LNCAP (cell line): ENCODE data around the gene PLAAT5.

Experiments used
- TF ChIP-seq, protein P1 (sequence below): fragments of 450-650 bp; IDR thresholded peaks from 2 replicates; pipeline ENCODE4 v1.5.1; 2017; ENCODE audit warnings: mild to moderate bottlenecking

Gene PLAAT5

DNA sequence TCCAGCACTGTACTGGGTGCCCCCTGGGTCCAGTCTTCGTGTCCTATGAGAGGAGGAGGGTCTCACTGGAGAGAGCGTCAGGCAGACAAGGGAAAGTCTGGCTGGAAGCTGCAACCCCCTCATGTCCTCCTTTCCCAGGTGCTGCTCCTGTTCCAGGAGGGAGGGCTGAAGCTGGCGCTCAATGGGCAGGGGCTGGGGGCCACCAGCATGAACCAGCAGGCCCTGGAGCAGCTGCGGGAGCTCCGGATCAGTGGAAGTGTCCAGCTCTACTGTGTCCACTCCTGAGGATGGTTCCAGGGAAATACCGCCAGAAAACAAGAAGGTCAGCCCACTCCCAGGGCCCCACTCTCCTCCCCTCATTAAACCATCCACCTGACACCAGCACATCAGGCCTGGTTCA, 25.1 kb upstream of the PLAAT5 start:
- TF ChIP-seq, protein P1, sequence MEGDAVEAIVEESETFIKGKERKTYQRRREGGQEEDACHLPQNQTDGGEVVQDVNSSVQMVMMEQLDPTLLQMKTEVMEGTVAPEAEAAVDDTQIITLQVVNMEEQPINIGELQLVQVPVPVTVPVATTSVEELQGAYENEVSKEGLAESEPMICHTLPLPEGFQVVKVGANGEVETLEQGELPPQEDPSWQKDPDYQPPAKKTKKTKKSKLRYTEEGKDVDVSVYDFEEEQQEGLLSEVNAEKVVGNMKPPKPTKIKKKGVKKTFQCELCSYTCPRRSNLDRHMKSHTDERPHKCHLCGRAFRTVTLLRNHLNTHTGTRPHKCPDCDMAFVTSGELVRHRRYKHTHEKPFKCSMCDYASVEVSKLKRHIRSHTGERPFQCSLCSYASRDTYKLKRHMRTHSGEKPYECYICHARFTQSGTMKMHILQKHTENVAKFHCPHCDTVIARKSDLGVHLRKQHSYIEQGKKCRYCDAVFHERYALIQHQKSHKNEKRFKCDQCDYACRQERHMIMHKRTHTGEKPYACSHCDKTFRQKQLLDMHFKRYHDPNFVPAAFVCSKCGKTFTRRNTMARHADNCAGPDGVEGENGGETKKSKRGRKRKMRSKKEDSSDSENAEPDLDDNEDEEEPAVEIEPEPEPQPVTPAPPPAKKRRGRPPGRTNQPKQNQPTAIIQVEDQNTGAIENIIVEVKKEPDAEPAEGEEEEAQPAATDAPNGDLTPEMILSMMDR, result no peak

DNA sequence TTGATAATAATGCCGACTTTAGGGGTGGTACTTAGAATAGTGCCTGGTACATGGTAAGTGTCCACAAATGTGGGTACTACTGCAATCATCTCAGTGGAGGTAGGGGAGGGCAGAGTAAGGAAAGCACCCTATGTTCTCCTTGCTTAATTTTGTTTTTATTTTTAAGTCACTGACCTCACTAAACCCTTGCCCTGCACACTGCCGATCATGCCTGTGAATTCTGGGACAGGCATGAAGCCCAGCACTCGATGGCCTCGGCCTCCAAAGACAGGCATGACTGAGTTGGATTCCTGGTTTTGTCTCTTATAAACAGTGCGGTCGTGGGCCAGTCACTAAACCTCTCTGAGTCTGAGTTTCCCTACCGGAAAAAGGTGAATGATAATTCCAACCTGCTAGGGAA, 21.8 kb upstream of the PLAAT5 start:
- TF ChIP-seq, protein P1, result no peak

DNA sequence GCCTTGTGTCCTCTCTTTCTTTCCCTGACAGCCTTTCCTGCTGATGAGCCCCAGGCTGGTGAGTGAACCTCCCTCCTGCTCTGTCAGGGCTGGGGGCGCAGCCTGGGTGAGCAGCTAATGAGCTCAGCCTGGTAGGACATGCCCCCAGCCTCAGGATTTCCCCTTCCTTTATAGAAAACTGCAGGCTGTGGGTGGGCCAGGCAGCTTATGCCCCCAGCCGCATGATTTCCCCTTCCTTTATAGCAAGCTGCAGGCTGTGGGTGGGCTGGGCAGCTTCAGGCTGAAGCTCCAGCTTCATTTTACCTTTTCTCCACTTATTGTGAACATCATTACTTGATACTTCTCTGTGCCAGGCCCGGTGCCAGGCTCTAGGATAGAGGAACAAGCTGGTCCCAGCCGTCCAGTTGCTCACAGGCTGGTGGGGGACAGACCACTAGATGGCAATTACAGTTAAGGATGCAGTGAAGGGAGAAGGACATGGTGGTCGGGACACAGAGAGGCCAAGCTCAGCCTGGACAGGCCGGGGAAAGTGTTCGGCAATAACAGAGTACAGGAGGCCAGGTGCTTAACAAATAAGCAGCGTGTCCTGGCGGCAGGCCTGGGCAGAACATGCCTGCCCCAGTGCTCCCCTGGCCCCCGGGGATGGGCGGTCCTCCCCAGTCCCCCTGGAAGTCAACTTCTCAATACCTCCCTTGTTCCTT, 20.2 kb upstream of the PLAAT5 start:
- TF ChIP-seq, protein P1, result no peak

DNA sequence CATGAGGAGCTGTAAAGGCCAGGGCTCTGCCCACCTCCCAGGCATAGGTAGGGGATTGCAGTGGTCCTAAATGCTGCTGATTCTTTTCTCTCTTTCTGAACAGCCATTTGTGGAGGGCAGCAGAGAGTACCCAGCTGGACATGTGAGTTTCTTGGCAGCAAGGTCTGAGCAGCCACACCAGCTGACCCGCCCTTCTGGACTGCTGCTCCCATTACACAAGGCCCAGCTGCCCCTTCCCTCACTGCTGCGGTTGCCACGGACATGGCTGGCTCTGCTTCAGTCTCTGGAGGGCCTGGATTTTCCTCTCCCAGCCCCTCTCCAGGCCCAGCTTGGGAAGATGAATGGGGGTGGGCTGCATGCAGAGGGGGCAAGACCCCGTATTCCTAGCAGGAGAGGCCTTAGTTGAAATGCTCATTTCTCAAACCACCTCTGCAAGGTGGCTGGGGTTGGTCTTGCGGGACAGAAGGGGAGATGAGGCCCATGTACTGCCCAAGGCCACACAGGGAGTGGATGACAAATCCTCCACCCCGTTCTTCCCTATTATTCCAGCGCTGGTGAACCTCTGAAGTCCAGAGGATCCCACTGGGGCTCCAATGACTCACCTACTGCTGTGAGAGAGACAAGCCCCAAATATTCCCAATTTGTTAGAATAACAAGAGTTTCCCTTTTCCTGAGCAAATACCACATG, 19.5 kb upstream of the PLAAT5 start:
- TF ChIP-seq, protein P1, result no peak

DNA sequence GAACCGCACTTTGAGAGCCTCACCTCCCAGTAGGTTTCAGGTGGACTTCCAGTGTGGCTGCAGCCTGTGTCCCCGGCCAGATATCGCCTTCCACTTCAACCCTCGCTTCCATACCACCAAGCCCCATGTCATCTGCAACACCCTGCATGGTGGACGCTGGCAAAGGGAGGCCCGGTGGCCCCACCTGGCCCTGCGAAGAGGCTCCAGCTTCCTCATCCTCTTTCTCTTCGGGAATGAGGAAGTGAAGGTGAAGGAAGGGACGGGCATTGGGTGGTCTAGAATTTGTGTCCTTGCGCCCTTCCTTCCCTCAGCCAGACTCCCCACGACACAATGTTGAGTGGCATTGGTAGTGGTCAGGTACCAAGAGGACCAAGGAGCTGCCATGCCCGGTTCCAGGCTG, 17.8 kb upstream of the PLAAT5 start:
- TF ChIP-seq, protein P1, result no peak

DNA sequence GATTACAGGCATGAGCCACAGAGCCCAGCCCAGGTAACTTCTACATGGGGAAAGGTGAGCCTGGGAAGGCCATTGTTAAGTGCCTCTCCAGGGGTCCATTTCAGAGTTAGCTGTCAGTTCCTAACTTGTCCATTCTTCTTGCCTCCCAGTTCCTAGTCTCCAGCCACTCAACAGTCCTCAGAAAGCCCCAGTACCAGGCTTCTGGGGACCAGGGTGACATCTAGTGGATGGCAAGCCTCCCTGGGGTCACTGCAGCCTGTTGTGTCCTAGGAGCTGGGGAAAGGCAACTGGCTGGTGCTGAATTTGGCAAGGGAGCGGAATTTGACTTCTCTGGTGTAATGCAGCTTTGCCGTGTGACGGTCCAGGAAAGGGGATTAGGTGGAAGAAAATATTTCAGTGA, 17.0 kb upstream of the PLAAT5 start:
- TF ChIP-seq, protein P1, result peak; percentile 56

DNA sequence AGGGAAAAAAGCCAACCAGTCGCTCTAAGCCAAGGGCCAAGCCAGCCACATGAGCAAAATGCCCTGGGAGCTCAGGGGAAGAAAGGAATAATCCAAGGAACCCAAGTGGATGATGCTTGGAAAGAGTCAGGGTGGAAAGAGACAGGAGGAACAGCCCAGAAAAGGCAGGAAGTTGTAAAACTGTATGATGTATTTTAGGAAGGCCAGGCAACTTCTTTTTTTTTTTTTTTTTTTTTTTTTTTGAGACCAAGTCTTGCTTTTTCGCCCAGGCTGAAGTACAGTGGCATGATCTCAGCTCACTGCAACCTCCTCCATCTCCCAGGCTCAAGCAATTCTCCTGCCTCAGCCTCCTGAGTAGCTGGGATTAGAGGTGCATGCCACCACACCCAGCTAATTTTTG, 16.5 kb upstream of the PLAAT5 start:
- TF ChIP-seq, protein P1, result no peak
